ENCODE data around the gene HCN4.

GRCh38 chr15:73403171-73403570, 34.4 kb upstream of the HCN4 start:
- TF ChIP-seq CTCF (IDR thresholded peaks at IDR 0.05 in 4 of 5, conservative IDR thresholded peaks at IDR 0.05 in 1 of 5) (no peak), POLR2A (IDR thresholded peaks at IDR 0.05) (no peak)
